Measurements from ENCODE around the gene SIRT6. TPM values are rescaled to one million over a fixed set of nuclear protein-coding genes. Genes with fewer than 3 reads are reported as not detected.
"Not testable (repeated sequence)": the region's sequence is repeated elsewhere in the genome, so short reads cannot be mapped to it uniquely, and the experiment has no call there.

SIRT6 gene
- total RNA-seq, 1 donor from 2014 or later, result 18.1 TPM

GRCh38 chr19:4171676-4172075 lies 10.7 kb downstream of the SIRT6 start:
- TF ChIP-seq CTCF (IDR thresholded peaks at IDR 0.05), result no peak
- ATAC-seq (no peak), DNase-seq (no peak)
- H3K36me3 ChIP-seq, result peaks cover 22% of the 10 kb centered on the region
- H3K27ac ChIP-seq, result no peak overlapping the region
- H3K4me3 ChIP-seq, result no peak overlapping the region
- H3K4me1 ChIP-seq, result no peaks in the 10 kb centered on the region
- intact Hi-C loops (cut with DNase I), result no loop called here
- peaks cover 17% of the 10 kb centered on the region for H3K27me3 ChIP-seq (ENCODE audit: low read depth)
- no peaks in the 10 kb centered on the region for H3K9me3 ChIP-seq

GRCh38 chr19:4164262-4164661 lies 18.1 kb downstream of the SIRT6 start:
- peaks cover 10% of the 10 kb centered on the region for H3K27me3 ChIP-seq (ENCODE audit: low read depth)
- no peaks in the 10 kb centered on the region for H3K4me1 ChIP-seq
- no peak overlapping the region for H3K4me3 ChIP-seq
- ATAC-seq, result no peak
- no peaks in the 10 kb centered on the region for H3K36me3 ChIP-seq
- no peak overlapping the region for H3K27ac ChIP-seq
- no peaks in the 10 kb centered on the region for H3K9me3 ChIP-seq
- TF ChIP-seq CTCF (IDR thresholded peaks at IDR 0.05), result no peak
- DNase-seq, result no peak
- intact Hi-C loops (cut with DNase I), result no loop called here

GRCh38 chr19:4161415-4162077 lies 20.8 kb downstream of the SIRT6 start:
- peaks cover 4% of the 10 kb centered on the region for H3K27me3 ChIP-seq (ENCODE audit: low read depth)
- H3K9me3 ChIP-seq, result no peaks in the 10 kb centered on the region
- intact Hi-C loops (cut with DNase I), result no loop called here
- no peak for ATAC-seq
- no peaks in the 10 kb centered on the region for H3K4me1 ChIP-seq
- H3K4me3 ChIP-seq, result no peak overlapping the region
- H3K27ac ChIP-seq, result no peak overlapping the region
- DNase-seq, result no peak
- H3K36me3 ChIP-seq, result no peaks in the 10 kb centered on the region
- TF ChIP-seq CTCF (IDR thresholded peaks at IDR 0.05), result no peak

- H3K27me3 ChIP-seq (ENCODE audit: low read depth); H3K4me1 ChIP-seq; intact Hi-C loops (cut with DNase I); ATAC-seq; H3K36me3 ChIP-seq; H3K27ac ChIP-seq; DNase-seq; H3K9me3 ChIP-seq; H3K4me3 ChIP-seq: not testable (repeated sequence)
Observed at GRCh38 chr19:4157971-4158370, 24.4 kb downstream of the SIRT6 start.

- H3K27me3 ChIP-seq (ENCODE audit: low read depth), result peaks cover 7% of the 10 kb centered on the region
- H3K4me3 ChIP-seq, result no peak overlapping the region
- no peak for TF ChIP-seq CTCF (IDR thresholded peaks at IDR 0.05)
- intact Hi-C loops (cut with DNase I), result no loop called here
- H3K36me3 ChIP-seq, result no peaks in the 10 kb centered on the region
- H3K4me1 ChIP-seq, result no peaks in the 10 kb centered on the region
- H3K27ac ChIP-seq, result no peak overlapping the region
- ATAC-seq (no peak), DNase-seq (no peak)
- no peaks in the 10 kb centered on the region for H3K9me3 ChIP-seq
Observed at GRCh38 chr19:4157164-4157563, 25.2 kb downstream of the SIRT6 start.

GRCh38 chr19:4154571-4155312 lies 27.6 kb downstream of the SIRT6 start:
- H3K27ac ChIP-seq, result no peak overlapping the region
- no peaks in the 10 kb centered on the region for H3K9me3 ChIP-seq
- H3K36me3 ChIP-seq, result no peaks in the 10 kb centered on the region
- no peak for TF ChIP-seq CTCF (IDR thresholded peaks at IDR 0.05)
- intact Hi-C loops (cut with DNase I), result no loop called here
- H3K4me3 ChIP-seq, result no peak overlapping the region
- peaks cover 14% of the 10 kb centered on the region for H3K27me3 ChIP-seq (ENCODE audit: low read depth)
- ATAC-seq, result no peak
- no peaks in the 10 kb centered on the region for H3K4me1 ChIP-seq
- no peak for DNase-seq
